Calu3 (cell line): Measurements from ENCODE around the gene COMMD7. TPM values are rescaled to one million over a fixed set of nuclear protein-coding genes. Genes with fewer than 3 reads are reported as not detected.

ENCODE experiments used
- BruUV-seq: library from RNA; stranded (reverse); fragments of 400-500 nt; replicated peaks from 2 replicates; lab custom pipeline; 2021; lab: Mats Ljungman, UMichigan
- CTCF ChIA-PET: fragments of 300-600 bp; sonication (Branson Sonifier 250); formaldehyde crosslinking; loops from one replicate; lab custom pipeline; 2022; ENCODE audit warnings: antibody characterized with exemption; lab: Charles Lee
- DNase-seq: peaks from one replicate; pipeline ENCODE4 v3.0.0; 2022
- H3K27ac Mint-ChIP-seq: one replicate; pipeline ENCODE4 v1.8.0; 2022; ENCODE audit warnings: mixed read lengths; ENCODE audit not compliant: unreplicated experiment
- H3K27me3 Mint-ChIP-seq: one replicate; pipeline ENCODE4 v1.8.0; 2022; ENCODE audit warnings: mixed read lengths; ENCODE audit not compliant: unreplicated experiment
- H3K36me3 Mint-ChIP-seq: one replicate; pipeline ENCODE4 v1.8.0; 2022; ENCODE audit warnings: mild to moderate bottlenecking, moderate library complexity, mixed read lengths; ENCODE audit not compliant: insufficient read depth, unreplicated experiment
- H3K4me1 Mint-ChIP-seq: one replicate; pipeline ENCODE4 v1.8.0; 2022; ENCODE audit warnings: mild to moderate bottlenecking, low read depth, mixed read lengths; ENCODE audit not compliant: unreplicated experiment
- H3K4me3 Mint-ChIP-seq: one replicate; pipeline ENCODE4 v1.8.0; 2022; ENCODE audit warnings: mild to moderate bottlenecking, low read depth, moderate library complexity, mixed read lengths; ENCODE audit not compliant: unreplicated experiment
- H3K9me3 Mint-ChIP-seq: one replicate; pipeline ENCODE4 v1.8.0; 2022; ENCODE audit warnings: low read depth, mixed read lengths; ENCODE audit not compliant: unreplicated experiment
- CTCF ChIP-seq: fragments of 200-600 bp; IDR thresholded peaks from one replicate; pipeline ENCODE4 v1.8.0; 2022; ENCODE audit warnings: antibody characterized with exemption; ENCODE audit not compliant: unreplicated experiment
- intact Hi-C: fragments of 100-400 bp; cut with micrococcal nuclease; formaldehyde crosslinking; loops from one replicate; pipeline ENCODE4 v1.10.0; 2022; ENCODE audit not compliant: unreplicated experiment
- total RNA-seq: library from RNA; stranded (reverse); gene quantifications from 2 replicates; pipeline ENCODE4 v1.2.3, GENCODE V29; 2022

Gene COMMD7
- total RNA-seq, 1 experiment from 2014 or later = 56.0 TPM

GRCh38 chr20:32707691-32708581, 35.3 kb downstream of the COMMD7 start:
- no peak overlapping the region for H3K27ac Mint-ChIP-seq
- H3K9me3 Mint-ChIP-seq = no peaks in the 10 kb centered on the region
- peaks cover 16% of the 10 kb centered on the region for H3K36me3 Mint-ChIP-seq
- intact Hi-C loops = no loop called here
- H3K4me3 Mint-ChIP-seq = no peak overlapping the region
- DNase-seq = no peak
- no TSS peak for BruUV-seq
- no peak for TF ChIP-seq CTCF
- H3K4me1 Mint-ChIP-seq = peaks cover 6% of the 10 kb centered on the region
- CTCF ChIA-PET = interaction anchor here (1.3 kb wide), 1 partner anchor 71 kb away, joined by 3 read pairs; no protein-coding TSS in a partner anchor
- no peaks in the 10 kb centered on the region for H3K27me3 Mint-ChIP-seq

GRCh38 chr20:32706486-32706885, 36.8 kb downstream of the COMMD7 start:
- H3K4me1 Mint-ChIP-seq = peaks cover 6% of the 10 kb centered on the region
- intact Hi-C loops = no loop called here

GRCh38 chr20:32702706-32703425, 40.4 kb downstream of the COMMD7 start:
- CTCF ChIA-PET = no interaction called here
- intact Hi-C loops = no loop called here
- H3K36me3 Mint-ChIP-seq = peaks cover 19% of the 10 kb centered on the region
- no peaks in the 10 kb centered on the region for H3K27me3 Mint-ChIP-seq
- no peak overlapping the region for H3K4me3 Mint-ChIP-seq
- TSS peak; percentile 49 for BruUV-seq
- H3K9me3 Mint-ChIP-seq = no peaks in the 10 kb centered on the region
- H3K27ac Mint-ChIP-seq = no peak overlapping the region
- peaks cover 2% of the 10 kb centered on the region for H3K4me1 Mint-ChIP-seq
- no peak for TF ChIP-seq CTCF
- no peak for DNase-seq

More at GRCh38 chr20:32706486-32706885, 36.8 kb downstream of the COMMD7 start:
- CTCF ChIA-PET = interaction anchor here (0.6 kb wide), 2 partner anchors 71 to 103 kb away, joined by 3 to 5 read pairs; no protein-coding TSS in a partner anchor
- Mint-ChIP-seq H3K4me3 (no peak overlapping the region), H3K27ac (no peak overlapping the region), H3K9me3 (no peaks in the 10 kb centered on the region), H3K36me3 (peaks cover 19% of the 10 kb centered on the region), H3K27me3 (no peaks in the 10 kb centered on the region)
- DNase-seq = no peak
- no peak for TF ChIP-seq CTCF
- BruUV-seq = no TSS peak

- peaks cover 13% of the 10 kb centered on the region for H3K36me3 Mint-ChIP-seq
- no peak for DNase-seq
- intact Hi-C loops = no loop called here
- H3K27ac Mint-ChIP-seq = no peak overlapping the region
- no peaks in the 10 kb centered on the region for H3K9me3 Mint-ChIP-seq
- H3K4me1 Mint-ChIP-seq = no peaks in the 10 kb centered on the region
- BruUV-seq = no TSS peak
- CTCF ChIA-PET = interaction anchor here (0.6 to 0.7 kb wide), 2 partner anchors 33 to 53 kb away, joined by 3 to 4 read pairs; no protein-coding TSS in a partner anchor
- H3K4me3 Mint-ChIP-seq = no peak overlapping the region
- H3K27me3 Mint-ChIP-seq = no peaks in the 10 kb centered on the region
- TF ChIP-seq CTCF = no peak
Observed at GRCh38 chr20:32697608-32698007, 45.7 kb downstream of the COMMD7 start.
